GM19324 (cell line): Measurements from ENCODE around the gene CSNK1D.
A peak's percentile ranks its signal among the peaks of the same experiment; 100 is the strongest.
"Not testable (repeated sequence)": the region's sequence is repeated elsewhere in the genome, so short reads cannot be mapped to it uniquely, and the experiment has no call there.

Experiments used
- ATAC-seq: cut with Tn5 transposase; IDR thresholded peaks from one replicate; pipeline ENCODE4 v1.9.1; 2021; ENCODE audit warnings: mild to moderate bottlenecking, moderate library complexity; ENCODE audit not compliant: unreplicated experiment, low FRiP score

Gene CSNK1D

GRCh38 chr17:82217530-82218204 is 55.8 kb downstream of the CSNK1D start:
- ATAC-seq: no peak

GRCh38 chr17:82217120-82217529 is 56.4 kb downstream of the CSNK1D start:
- ATAC-seq: no peak

DNA sequence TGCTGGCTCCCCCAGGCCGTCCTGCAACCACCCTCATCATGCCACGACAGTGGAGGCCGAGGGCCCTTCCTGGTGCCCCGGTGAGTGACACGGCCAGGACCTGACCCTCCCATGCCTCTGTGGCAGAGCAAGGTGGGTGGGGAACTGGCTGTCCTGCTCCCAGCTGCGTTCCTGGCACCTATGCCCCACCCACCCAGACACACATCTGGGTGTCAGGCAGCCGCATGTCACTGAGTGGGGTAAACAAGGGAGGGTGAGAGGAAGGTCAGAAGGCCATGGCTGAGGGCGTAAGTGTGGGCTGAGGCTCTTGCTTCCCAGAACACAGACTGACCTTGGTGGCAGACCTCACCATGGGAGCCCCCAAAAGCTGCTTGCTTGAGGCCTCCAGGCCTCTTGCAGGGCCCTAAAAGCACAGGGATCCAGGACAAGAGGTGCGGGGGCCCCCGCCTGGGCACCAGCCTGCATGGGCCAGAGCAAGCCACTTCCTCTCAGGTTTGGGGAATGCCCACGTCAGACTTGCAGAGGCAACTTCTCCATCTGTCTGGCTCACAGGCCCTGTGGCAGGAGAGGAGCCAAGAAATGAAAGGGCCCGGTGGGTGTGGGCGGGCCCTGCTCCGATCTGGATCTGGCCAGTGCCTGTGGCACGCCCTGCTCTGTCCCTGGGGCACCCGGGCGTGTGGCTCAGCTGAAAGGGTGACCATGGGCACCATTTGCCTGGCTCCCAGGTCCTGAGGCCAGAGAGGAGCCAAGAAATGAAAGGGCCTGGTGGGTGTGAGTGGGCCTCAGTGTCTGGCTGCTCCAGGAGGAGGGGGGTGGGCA is 57.0 kb downstream of the CSNK1D start:
- no peak for ATAC-seq

DNA sequence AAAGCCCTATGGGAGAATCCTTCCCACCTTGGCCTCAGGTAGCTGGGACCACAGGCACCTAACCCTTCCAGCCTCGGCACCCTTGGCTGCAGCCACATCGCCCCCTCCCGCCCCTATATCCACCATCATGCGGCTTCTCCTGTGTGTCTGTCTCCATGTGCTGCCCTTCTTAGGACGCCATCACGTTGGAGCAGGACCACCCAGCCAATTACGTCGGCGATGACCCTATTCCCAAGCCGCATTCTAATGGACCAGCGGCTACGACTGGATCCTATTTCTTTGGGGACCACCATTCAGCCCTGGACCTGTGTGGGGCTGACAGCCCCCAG is 57.6 kb downstream of the CSNK1D start:
- ATAC-seq: no peak

DNA sequence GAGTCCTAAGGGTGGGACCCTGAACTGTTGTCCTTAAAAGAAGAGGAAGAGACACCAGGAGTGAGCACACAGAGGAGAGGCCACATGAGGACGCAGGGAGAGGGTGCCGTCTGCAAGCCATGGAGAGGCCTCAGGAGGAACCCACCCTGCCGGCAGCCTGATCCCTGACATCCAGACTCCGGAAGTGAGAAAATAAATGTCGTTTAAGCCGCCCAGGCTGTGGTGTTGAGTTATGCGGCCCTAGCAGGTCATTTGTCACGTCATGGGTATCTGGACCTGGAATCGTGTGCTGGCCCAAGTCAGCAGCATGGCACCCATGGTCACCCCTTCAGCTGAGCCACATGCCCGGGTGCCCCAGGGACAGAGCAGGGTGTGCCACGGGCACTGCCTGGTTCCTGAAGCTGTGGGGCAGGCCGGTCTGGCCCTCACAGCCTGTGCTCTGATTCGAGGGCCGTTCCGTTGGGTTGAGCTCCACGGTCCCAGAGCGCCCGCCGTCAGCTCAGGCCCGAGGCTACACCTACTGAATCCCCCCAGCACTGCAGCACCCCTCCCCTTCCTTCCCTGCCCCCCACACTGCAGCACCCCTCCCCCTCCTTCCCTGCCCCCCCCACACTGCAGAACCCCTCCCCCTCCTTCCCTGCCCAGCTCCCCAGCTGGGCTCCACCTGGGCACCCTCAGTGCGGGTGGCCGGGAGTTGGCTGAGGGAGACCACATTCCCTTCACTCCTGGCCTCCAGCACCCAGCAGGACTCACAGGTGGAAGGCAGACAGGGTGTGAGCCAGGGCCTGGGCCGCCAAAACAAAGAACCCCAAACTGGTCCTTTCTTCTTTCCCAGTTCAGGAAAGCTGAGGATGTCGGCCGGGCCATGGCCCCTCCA is 58.2 kb downstream of the CSNK1D start:
- ATAC-seq: no peak

- ATAC-seq: no peak
Observed at GRCh38 chr17:82214012-82214628, 59.4 kb downstream of the CSNK1D start.

- peak; percentile 14 for ATAC-seq
Observed at GRCh38 chr17:82213251-82214011, 60.1 kb downstream of the CSNK1D start.

DNA sequence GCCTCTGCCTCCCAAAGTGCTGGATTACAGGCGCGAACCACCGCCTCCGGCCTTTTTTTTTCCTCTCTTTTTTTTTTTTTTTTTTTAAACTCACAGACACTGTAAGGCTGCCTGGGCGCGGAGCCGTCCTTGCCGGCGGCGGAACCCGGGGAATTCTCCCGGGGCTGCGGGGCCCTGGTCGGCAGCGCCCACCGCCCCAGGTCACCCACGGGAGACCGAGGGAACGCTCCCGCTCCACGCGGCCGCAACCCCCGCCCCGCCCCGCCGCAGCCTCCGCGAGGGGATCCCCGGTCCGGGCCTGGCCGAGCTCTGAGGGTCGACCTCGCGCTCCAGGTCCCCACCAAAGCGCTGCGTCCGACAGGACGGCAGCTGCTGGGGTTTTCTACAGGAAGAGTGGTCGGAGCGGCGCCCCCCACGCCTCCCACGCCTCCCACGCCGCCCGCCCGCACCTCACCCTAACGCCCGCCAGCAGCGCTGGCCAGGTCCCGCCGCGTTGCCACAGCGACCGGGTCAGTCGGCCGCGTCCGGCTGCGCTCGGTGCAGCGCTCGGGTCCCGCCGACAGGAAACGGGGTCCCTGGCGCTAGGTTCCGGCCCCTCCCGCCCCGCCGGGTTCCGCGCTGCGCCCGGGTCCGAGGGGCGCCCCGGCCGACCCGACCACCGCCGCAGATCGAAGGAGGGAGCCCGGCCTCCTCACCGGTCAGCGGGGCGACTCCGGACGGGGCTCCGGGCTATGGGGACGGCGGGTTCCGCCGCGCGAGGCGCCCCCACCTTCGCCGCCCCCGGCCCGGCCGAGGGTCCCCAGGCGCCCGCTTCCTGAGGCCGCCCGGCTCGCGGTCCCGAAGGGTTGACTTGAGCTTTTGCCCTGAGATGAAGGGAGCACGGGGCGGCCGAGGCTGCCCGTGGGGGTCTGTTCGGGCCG is 60.9 kb downstream of the CSNK1D start, which contains the start of gene CCDC57:
CCDC57 (minus strand) TSS at position 512 of the 920 bp plus-strand sequence. CDS start 10,898 bp downstream, outside the sequence.
- ATAC-seq: peak; percentile 71

GRCh38 chr17:82210655-82211054 is 62.8 kb downstream of the CSNK1D start:
- not testable (repeated sequence) for ATAC-seq

GRCh38 chr17:82205720-82206508 is 67.6 kb downstream of the CSNK1D start:
- ATAC-seq: peak; percentile 54

- ATAC-seq: no peak
Observed at GRCh38 chr17:82204831-82205719, 68.4 kb downstream of the CSNK1D start.

DNA sequence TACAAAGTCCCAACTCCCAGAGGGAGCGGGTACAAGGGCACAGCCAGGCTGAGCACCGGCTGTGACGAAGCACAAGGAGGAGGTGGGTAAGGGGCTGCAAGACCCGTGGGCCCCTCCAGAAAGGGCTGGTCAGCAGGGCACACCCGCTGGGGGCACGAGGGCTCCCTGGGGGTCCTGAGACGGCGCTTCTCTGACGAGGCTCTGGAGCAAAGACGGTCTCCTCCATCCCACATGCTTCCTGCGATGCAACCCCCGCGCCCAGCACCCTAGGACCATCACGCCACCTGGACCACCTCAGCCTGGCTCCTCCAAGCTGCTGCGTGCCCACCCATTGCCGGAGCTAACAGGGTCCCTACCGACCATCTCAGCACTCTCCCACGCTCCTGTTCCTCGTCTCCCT is 69.6 kb downstream of the CSNK1D start:
- ATAC-seq: no peak

DNA sequence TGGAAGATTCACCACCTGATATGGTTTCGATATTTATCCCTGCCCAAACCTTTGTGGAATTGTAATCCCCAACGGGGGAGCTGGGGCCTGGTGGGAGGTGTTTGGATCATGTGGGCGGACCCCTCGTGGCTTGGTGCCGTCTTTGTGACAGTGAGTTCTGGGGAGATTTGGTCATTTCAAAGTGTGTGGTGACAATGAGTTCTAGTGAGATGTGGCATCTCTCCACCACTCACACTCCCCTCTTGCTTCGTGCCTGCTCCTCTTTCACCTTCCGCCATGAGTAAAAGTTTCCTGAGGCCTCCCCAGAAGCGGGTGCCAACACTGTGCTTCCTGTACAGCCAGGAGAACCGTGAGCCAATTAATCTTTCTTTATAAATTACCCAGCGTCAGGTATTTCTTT is 70.5 kb downstream of the CSNK1D start:
- no peak for ATAC-seq

GRCh38 chr17:82201498-82201910 is 72.0 kb downstream of the CSNK1D start:
- ATAC-seq: no peak

- no peak for ATAC-seq
Observed at GRCh38 chr17:82200743-82201497, 72.6 kb downstream of the CSNK1D start.

GRCh38 chr17:82200135-82200534 is 73.4 kb downstream of the CSNK1D start:
- ATAC-seq: no peak
